HEK293 (cell line): ENCODE data around the gene PRSS33.

Source experiments
- BCL11B ChIP-seq: fragments of 450-650 bp; formaldehyde crosslinking; IDR thresholded peaks from 2 replicates; pipeline ENCODE4 v1.5.1; 2016; ENCODE audit warnings: low read depth, missing biosample characterization, missing genetic modification characterization
- EGR2 ChIP-seq: fragments of 450-650 bp; formaldehyde crosslinking; IDR thresholded peaks from 2 replicates; pipeline ENCODE4 v1.5.1; 2016; ENCODE audit warnings: low read depth, missing biosample characterization, missing genetic modification characterization
- HIC1 ChIP-seq: fragments of 450-650 bp; formaldehyde crosslinking; IDR thresholded peaks from 2 replicates; pipeline ENCODE4 v1.5.1; 2016; ENCODE audit warnings: missing biosample characterization, missing genetic modification characterization
- ZBTB17 ChIP-seq: fragments of 450-650 bp; formaldehyde crosslinking; IDR thresholded peaks from 2 replicates; pipeline ENCODE4 v1.5.1; 2016; ENCODE audit warnings: missing biosample characterization, missing genetic modification characterization
- ZBTB21 ChIP-seq: fragments of 450-650 bp; formaldehyde crosslinking; IDR thresholded peaks from 2 replicates; pipeline ENCODE4 v1.5.1; 2017; ENCODE audit warnings: missing biosample characterization, missing genetic modification characterization
- ZNF155 ChIP-seq: fragments of 450-650 bp; formaldehyde crosslinking; IDR thresholded peaks from 2 replicates; pipeline ENCODE4 v1.5.1; 2016; ENCODE audit warnings: missing biosample characterization, missing genetic modification characterization
- ZNF239 ChIP-seq: fragments of 450-650 bp; formaldehyde crosslinking; IDR thresholded peaks from 2 replicates; pipeline ENCODE4 v1.5.1; 2016; ENCODE audit warnings: missing biosample characterization, missing genetic modification characterization
- ZNF473 ChIP-seq: fragments of 450-650 bp; formaldehyde crosslinking; IDR thresholded peaks from 2 replicates; pipeline ENCODE4 v1.5.1; 2017; ENCODE audit warnings: missing biosample characterization, missing genetic modification characterization
- ZNF560 ChIP-seq: fragments of 450-650 bp; formaldehyde crosslinking; IDR thresholded peaks from 2 replicates; pipeline ENCODE4 v1.5.1; 2017; ENCODE audit warnings: missing biosample characterization, missing genetic modification characterization, borderline replicate concordance
- ZNF658 ChIP-seq: fragments of 450-650 bp; formaldehyde crosslinking; IDR thresholded peaks from 2 replicates; pipeline ENCODE4; 2016; ENCODE audit warnings: missing biosample characterization, missing genetic modification characterization
- ZNF76 ChIP-seq: fragments of 450-650 bp; formaldehyde crosslinking; IDR thresholded peaks from 2 replicates; pipeline ENCODE4; 2016; ENCODE audit warnings: low read depth, missing biosample characterization, missing genetic modification characterization, borderline replicate concordance
- ZSCAN4 ChIP-seq: fragments of 450-650 bp; formaldehyde crosslinking; IDR thresholded peaks from 2 replicates; pipeline ENCODE4 v1.5.1; 2017; ENCODE audit warnings: missing biosample characterization, missing genetic modification characterization
- ZSCAN5A ChIP-seq: fragments of 450-650 bp; formaldehyde crosslinking; IDR thresholded peaks from 2 replicates; pipeline ENCODE4 v1.5.1; 2016; ENCODE audit warnings: missing biosample characterization, missing genetic modification characterization
- TF ChIP-seq, protein P1 (sequence below): fragments of 450-650 bp; formaldehyde crosslinking; IDR thresholded peaks from 2 replicates; pipeline ENCODE4 v1.5.1; 2017; ENCODE audit warnings: missing biosample characterization, missing genetic modification characterization
- TF ChIP-seq, protein P2 (sequence below): fragments of 450-650 bp; formaldehyde crosslinking; IDR thresholded peaks from 2 replicates; pipeline ENCODE4 v1.5.1; 2016; ENCODE audit warnings: missing biosample characterization, missing genetic modification characterization, low read depth
- TF ChIP-seq, protein P3 (sequence below): fragments of 450-650 bp; formaldehyde crosslinking; IDR thresholded peaks from 2 replicates; pipeline ENCODE4 v1.5.1; 2016; ENCODE audit warnings: missing biosample characterization, missing genetic modification characterization
- TF ChIP-seq, protein P4 (sequence below): fragments of 450-650 bp; formaldehyde crosslinking; IDR thresholded peaks from 2 replicates; pipeline ENCODE4 v1.5.1; 2016; ENCODE audit warnings: missing biosample characterization, missing genetic modification characterization

The PRSS33 gene

DNA sequence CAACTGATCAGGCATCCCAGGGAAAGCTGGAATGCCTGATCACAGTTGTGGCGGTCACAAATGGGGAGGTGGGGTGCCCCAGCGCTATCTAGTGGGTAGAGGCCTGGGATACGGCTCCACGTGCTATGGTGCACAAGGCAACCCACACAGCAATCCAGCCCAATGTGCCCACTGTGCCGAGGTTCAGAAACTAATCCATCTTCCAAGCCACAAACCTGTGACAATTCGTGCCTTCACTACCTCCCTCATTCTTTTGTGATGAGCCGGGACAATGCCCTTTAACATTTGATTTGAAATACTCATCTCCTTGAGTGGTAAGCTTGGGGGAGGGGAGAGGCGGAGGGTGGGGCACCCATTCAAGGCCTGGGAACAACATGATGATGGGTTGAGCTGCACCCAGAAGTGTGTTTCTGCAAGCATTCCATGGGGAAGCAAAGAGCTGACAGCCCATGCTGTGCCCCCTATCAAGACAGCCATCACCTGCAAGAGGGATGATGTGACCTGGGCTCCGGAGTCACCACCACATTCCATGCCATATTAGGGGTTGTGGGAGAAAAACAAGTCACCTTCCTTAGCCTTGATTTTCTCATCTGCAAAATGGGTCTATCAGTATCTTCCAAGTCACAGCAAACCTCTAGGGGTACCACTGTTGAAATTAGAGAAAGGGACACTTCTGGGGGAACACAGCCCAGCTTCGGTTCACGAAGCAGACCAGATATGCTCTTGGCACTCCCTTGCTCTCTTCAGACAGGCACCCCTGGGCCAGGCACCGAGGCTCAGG is 14.0 kb downstream of the PRSS33 start (continued):
- TF ChIP-seq, protein P1, sequence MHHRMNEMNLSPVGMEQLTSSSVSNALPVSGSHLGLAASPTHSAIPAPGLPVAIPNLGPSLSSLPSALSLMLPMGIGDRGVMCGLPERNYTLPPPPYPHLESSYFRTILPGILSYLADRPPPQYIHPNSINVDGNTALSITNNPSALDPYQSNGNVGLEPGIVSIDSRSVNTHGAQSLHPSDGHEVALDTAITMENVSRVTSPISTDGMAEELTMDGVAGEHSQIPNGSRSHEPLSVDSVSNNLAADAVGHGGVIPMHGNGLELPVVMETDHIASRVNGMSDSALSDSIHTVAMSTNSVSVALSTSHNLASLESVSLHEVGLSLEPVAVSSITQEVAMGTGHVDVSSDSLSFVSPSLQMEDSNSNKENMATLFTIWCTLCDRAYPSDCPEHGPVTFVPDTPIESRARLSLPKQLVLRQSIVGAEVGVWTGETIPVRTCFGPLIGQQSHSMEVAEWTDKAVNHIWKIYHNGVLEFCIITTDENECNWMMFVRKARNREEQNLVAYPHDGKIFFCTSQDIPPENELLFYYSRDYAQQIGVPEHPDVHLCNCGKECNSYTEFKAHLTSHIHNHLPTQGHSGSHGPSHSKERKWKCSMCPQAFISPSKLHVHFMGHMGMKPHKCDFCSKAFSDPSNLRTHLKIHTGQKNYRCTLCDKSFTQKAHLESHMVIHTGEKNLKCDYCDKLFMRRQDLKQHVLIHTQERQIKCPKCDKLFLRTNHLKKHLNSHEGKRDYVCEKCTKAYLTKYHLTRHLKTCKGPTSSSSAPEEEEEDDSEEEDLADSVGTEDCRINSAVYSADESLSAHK (tag by site-specific recombination) = 0 out of 2 replicates have a peak, but pooled peaks have one; percentile 11
- no peak for TF ChIP-seq ZNF76 (tag by site-specific recombination)
- TF ChIP-seq, protein P2, sequence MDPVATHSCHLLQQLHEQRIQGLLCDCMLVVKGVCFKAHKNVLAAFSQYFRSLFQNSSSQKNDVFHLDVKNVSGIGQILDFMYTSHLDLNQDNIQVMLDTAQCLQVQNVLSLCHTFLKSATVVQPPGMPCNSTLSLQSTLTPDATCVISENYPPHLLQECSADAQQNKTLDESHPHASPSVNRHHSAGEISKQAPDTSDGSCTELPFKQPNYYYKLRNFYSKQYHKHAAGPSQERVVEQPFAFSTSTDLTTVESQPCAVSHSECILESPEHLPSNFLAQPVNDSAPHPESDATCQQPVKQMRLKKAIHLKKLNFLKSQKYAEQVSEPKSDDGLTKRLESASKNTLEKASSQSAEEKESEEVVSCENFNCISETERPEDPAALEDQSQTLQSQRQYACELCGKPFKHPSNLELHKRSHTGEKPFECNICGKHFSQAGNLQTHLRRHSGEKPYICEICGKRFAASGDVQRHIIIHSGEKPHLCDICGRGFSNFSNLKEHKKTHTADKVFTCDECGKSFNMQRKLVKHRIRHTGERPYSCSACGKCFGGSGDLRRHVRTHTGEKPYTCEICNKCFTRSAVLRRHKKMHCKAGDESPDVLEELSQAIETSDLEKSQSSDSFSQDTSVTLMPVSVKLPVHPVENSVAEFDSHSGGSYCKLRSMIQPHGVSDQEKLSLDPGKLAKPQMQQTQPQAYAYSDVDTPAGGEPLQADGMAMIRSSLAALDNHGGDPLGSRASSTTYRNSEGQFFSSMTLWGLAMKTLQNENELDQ (tag by site-specific recombination) = no peak
- peak; percentile 30; the same call in 1 of the 2 replicates for TF ChIP-seq EGR2 (tag by site-specific recombination)
- TF ChIP-seq, protein P3, sequence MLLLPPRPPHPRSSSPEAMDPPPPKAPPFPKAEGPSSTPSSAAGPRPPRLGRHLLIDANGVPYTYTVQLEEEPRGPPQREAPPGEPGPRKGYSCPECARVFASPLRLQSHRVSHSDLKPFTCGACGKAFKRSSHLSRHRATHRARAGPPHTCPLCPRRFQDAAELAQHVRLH = peak; percentile 76
- no peak for TF ChIP-seq BCL11B
- TF ChIP-seq ZSCAN4 (tag by site-specific recombination) = no peak
- TF ChIP-seq ZSCAN5A (tag by site-specific recombination) = 0 out of 2 replicates have a peak, but pooled peaks have one; percentile 24
- no peak for TF ChIP-seq ZBTB21 (tag by site-specific recombination)
- peak; percentile 12; the same call in 1 of the 2 replicates for TF ChIP-seq HIC1
- TF ChIP-seq, protein P4, sequence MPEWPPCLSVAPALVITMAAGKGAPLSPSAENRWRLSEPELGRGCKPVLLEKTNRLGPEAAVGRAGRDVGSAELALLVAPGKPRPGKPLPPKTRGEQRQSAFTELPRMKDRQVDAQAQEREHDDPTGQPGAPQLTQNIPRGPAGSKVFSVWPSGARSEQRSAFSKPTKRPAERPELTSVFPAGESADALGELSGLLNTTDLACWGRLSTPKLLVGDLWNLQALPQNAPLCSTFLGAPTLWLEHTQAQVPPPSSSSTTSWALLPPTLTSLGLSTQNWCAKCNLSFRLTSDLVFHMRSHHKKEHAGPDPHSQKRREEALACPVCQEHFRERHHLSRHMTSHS (tag by site-specific recombination) = no peak
- TF ChIP-seq ZNF658 = no peak
- no peak for TF ChIP-seq ZNF560 (tag by site-specific recombination)
- TF ChIP-seq ZNF239 (tag by site-specific recombination) = no peak
- TF ChIP-seq ZNF155 (tag by site-specific recombination) = no peak
- TF ChIP-seq ZNF473 = no peak
- TF ChIP-seq ZBTB17 = 0 out of 2 replicates have a peak, but pooled peaks have one; percentile 31
